Bronchial epithelial cell (primary cell): ENCODE data around the gene SAAL1. TPM values are rescaled to one million over a fixed set of nuclear protein-coding genes. Genes with fewer than 3 reads are reported as not detected.
A peak's percentile ranks its signal among the peaks of the same experiment; 100 is the strongest.

Experiments
- DNase-seq: peaks from one replicate; pipeline ENCODE4 v3.0.0-alpha.2; 2010; ENCODE audit warnings: low read depth
- FAIRE-seq: peaks from 2 replicates; lab custom pipeline; 2011; peaks lifted over from hg19 to GRCh38; lab: Jason Lieb, UNC
- H3K27me3 ChIP-seq: 2 replicates; pipeline ENCODE4 v1.5.1; 2011; ENCODE audit warnings: low read length; ENCODE audit not compliant: control insufficient read depth, insufficient read depth
- H3K36me3 ChIP-seq: 2 replicates; pipeline ENCODE4 v1.5.1; 2011; ENCODE audit warnings: low read length; ENCODE audit not compliant: control insufficient read depth, insufficient read depth
- H3K4me3 ChIP-seq: 2 replicates; pipeline ENCODE4 v1.5.1; 2011; ENCODE audit warnings: mild to moderate bottlenecking, low read depth, low read length, control low read depth
- CTCF ChIP-seq: IDR thresholded peaks from 2 replicates; pipeline ENCODE4 v1.5.1; 2011; ENCODE audit warnings: mild to moderate bottlenecking, moderate library complexity, low read length, control low read depth, inconsistent platforms; ENCODE audit not compliant: insufficient read depth, severe bottlenecking
- total RNA-seq: library from RNA; depleted of rRNA; stranded (reverse); fragments of >200 nt; gene quantifications from 2 replicates; pipeline ENCODE4 v1.2.1, GENCODE V29; 2014

The SAAL1 gene
- total RNA-seq, 1 donor from 2014 or later, result 15.8 TPM

- H3K36me3 ChIP-seq, result no peaks in the 10 kb centered on the region
- no peak for FAIRE-seq
- H3K4me3 ChIP-seq, result no peak overlapping the region
- H3K27me3 ChIP-seq, result no peaks in the 10 kb centered on the region
- TF ChIP-seq CTCF, result no peak
- no peak for DNase-seq
Observed at GRCh38 chr11:18056561-18057181, 49.2 kb downstream of the SAAL1 start.

GRCh38 chr11:18054511-18055103, 51.3 kb downstream of the SAAL1 start:
- DNase-seq, result no peak
- Histone ChIP-seq H3K4me3 (no peak overlapping the region), H3K27me3 (no peaks in the 10 kb centered on the region), H3K36me3 (no peaks in the 10 kb centered on the region)
- TF ChIP-seq CTCF, result no peak
- no peak for FAIRE-seq

GRCh38 chr11:18050848-18051247, 55.0 kb downstream of the SAAL1 start:
- FAIRE-seq (no peak), DNase-seq (no peak)
- TF ChIP-seq CTCF, result no peak
- Histone ChIP-seq H3K36me3 (no peaks in the 10 kb centered on the region), H3K27me3 (peaks cover under 1% of the 10 kb centered on the region), H3K4me3 (no peak overlapping the region)

- FAIRE-seq, result no peak
- Histone ChIP-seq H3K36me3 (no peaks in the 10 kb centered on the region), H3K27me3 (peaks cover 5% of the 10 kb centered on the region)
Observed at GRCh38 chr11:18046116-18046777, 59.6 kb downstream of the SAAL1 start, which contains the start of gene TPH1. TSS of gene TPH1 (minus strand) at chr11:18046269. CDS start at chr11:18040762, 5,507 bp downstream.

GRCh38 chr11:18036456-18036855, 69.4 kb downstream of the SAAL1 start:
- DNase-seq (no peak), FAIRE-seq (no peak)
- TF ChIP-seq CTCF, result no peak
- H3K27me3 ChIP-seq, result no peaks in the 10 kb centered on the region
- H3K4me3 ChIP-seq, result no peak overlapping the region
- no peaks in the 10 kb centered on the region for H3K36me3 ChIP-seq

More at GRCh38 chr11:18046116-18046777, 59.6 kb downstream of the SAAL1 start, which contains the start of gene TPH1:
- peak; percentile 64 for DNase-seq
- no peak within 1 kb of the TSS for H3K4me3 ChIP-seq
- no peak for TF ChIP-seq CTCF

Other genes starting within 250 kb of the SAAL1 start
- 29.2 and 31.1 TPM in 2 replicates for gene SERGEF, start 93.0 kb downstream of the SAAL1 start, total RNA-seq
- gene TPH1, start 59.8 kb downstream of the SAAL1 start, total RNA-seq, result under 0.01 and 0.26 TPM in 2 replicates
- gene MRGPRX3, start 26.5 kb upstream of the SAAL1 start, total RNA-seq, result 0.13 TPM in 1 of 2 replicates, not detected in the other
- gene MRGPRX4, start 66.8 kb upstream of the SAAL1 start, total RNA-seq, result not detected in 2 replicates
- not detected in 2 replicates for gene SAA4, start 130.7 kb upstream of the SAAL1 start, total RNA-seq
- gene SAA2, start 142.6 kb upstream of the SAAL1 start, total RNA-seq, result 1.9 TPM in 1 of 2 replicates, not detected in the other
- gene SAA1, start 160.2 kb upstream of the SAAL1 start, total RNA-seq, result 1.6 and 4.7 TPM in 2 replicates
- 39.0 and 58.9 TPM in 2 replicates for gene HPS5, start 216.1 kb upstream of the SAAL1 start, total RNA-seq
- 56.3 and 79.8 TPM in 2 replicates for gene GTF2H1, start 216.5 kb upstream of the SAAL1 start, total RNA-seq